Neutrophil (primary cell): ENCODE results near the gene PES1.
"Not testable (repeated sequence)": the region's sequence is repeated elsewhere in the genome, so short reads cannot be mapped to it uniquely, and the experiment has no call there.

Experiments
- H3K27ac ChIP-seq: fragments of 200-600 bp; sonication (generic); 2 replicates; pipeline ENCODE4 v1.5.1; 2016; ENCODE audit warnings: mild to moderate bottlenecking, moderate library complexity
- H3K27me3 ChIP-seq: fragments of 200-600 bp; sonication (generic); 2 replicates; pipeline ENCODE4 v1.6.0; 2016; ENCODE audit warnings: mild to moderate bottlenecking
- H3K36me3 ChIP-seq: fragments of 200-600 bp; sonication (generic); 2 replicates; pipeline ENCODE4 v1.5.1; 2017
- H3K4me1 ChIP-seq, 2 experiments: fragments of 200-600 bp in 1 of 2; sonication (generic) in 1 of 2; 1 replicate in 1 of 2; 2 replicates in 1 of 2; pipeline versions ENCODE4 v1.5.1 to v1.6.1; 2013 to 2016; ENCODE audit warnings: low read depth in 1 of 2, low read length in 1 of 2, mild to moderate bottlenecking in 1 of 2, moderate library complexity in 1 of 2; ENCODE audit not compliant: control insufficient read depth in 1 of 2, insufficient read depth in 1 of 2
- H3K4me3 ChIP-seq, 2 experiments: fragments of 200-600 bp in 1 of 2; sonication (generic) in 1 of 2; 1 replicate in 1 of 2; 2 replicates in 1 of 2; pipeline ENCODE4 v1.5.1; 2013 to 2016; ENCODE audit warnings: low read depth in 1 of 2, low read length in 1 of 2, mild to moderate bottlenecking in 1 of 2, moderate library complexity in 1 of 2
- H3K9me3 ChIP-seq: fragments of 200-600 bp; sonication (generic); 2 replicates; pipeline ENCODE4 v1.5.1; 2016
- CTCF ChIP-seq: fragments of 200-600 bp; sonication (generic); IDR thresholded peaks from 2 replicates; pipeline ENCODE4 v1.5.1; 2016; ENCODE audit warnings: antibody characterized with exemption

Gene PES1

GRCh38 chr22:30542811-30543188 is 48.9 kb downstream of the PES1 start:
- H3K27ac ChIP-seq = no peak overlapping the region
- H3K4me3 ChIP-seq = no peak overlapping the region
- TF ChIP-seq CTCF = no peak

DNA sequence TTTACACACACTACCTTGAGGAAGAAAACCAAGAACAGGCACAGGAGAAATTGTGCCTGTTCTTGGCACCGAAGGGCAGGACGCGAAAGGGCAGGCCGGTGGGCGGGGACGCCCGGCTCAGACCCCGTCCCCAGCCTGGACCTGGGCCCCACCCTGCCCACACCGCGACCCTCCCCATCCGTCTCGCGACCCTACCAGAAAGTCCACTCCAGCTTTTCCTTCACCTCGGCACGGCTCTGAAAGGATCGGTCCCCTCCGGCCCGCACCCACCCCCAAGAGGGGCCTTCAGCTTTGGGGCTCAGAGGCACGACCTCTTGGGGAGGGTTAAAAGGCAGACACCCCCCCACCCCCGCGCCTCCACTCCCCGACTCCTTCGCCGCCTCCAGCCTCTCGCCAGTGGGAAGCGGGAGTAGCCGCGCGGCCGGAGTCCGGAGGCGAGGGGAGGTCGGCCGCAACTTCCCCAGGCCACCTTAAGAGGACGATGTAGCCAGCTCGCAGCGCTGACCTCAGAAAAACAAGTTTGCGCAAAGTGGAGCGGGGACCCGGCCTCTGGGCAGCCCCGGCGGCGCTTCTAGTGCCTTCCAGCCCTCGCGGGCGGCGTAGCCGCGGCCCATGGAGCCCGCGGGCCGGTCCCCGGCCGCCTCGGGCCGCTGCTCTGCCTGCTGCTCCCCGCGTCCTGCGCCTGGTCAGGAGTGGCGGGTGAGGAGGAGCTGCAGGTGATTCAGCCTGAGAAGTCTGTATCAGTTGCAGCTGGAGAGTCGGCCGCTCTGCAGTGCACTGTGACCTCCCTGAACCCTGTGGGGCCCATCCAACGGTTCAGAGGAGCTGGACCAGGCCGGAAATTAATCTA is 49.5 kb downstream of the PES1 start:
- no peak overlapping the region for H3K4me3 ChIP-seq
- H3K36me3 ChIP-seq = no peaks in the 10 kb centered on the region
- H3K27ac ChIP-seq = no peak overlapping the region
- no peak for TF ChIP-seq CTCF
- H3K9me3 ChIP-seq = no peaks in the 10 kb centered on the region
- no peaks in the 10 kb centered on the region for H3K4me1 ChIP-seq
- H3K27me3 ChIP-seq = peaks cover 72% of the 10 kb centered on the region

More at GRCh38 chr22:30542811-30543188, 48.9 kb downstream of the PES1 start:
- Histone ChIP-seq H3K9me3 (no peaks in the 10 kb centered on the region), H3K27me3 (peaks cover 72% of the 10 kb centered on the region), H3K36me3 (no peaks in the 10 kb centered on the region), H3K4me1 (no peaks in the 10 kb centered on the region)

- H3K27ac ChIP-seq, H3K4me1 ChIP-seq, H3K9me3 ChIP-seq, H3K4me3 ChIP-seq, H3K36me3 ChIP-seq: not testable (repeated sequence)
- H3K27me3 ChIP-seq = peaks cover 72% of the 10 kb centered on the region
These were observed 50.2 kb downstream of the PES1 start for GRCh38 chr22:30541511-30541910.

GRCh38 chr22:30539368-30539767 is 52.3 kb downstream of the PES1 start:
- TF ChIP-seq CTCF = no peak
- Histone ChIP-seq H3K27me3 (peaks cover 61% of the 10 kb centered on the region), H3K4me1 (no peaks in the 10 kb centered on the region), H3K9me3 (no peaks in the 10 kb centered on the region), H3K27ac (no peak overlapping the region), H3K4me3 (no peak overlapping the region), H3K36me3 (no peaks in the 10 kb centered on the region)

- no peak for TF ChIP-seq CTCF
These were observed 53.4 kb downstream of the PES1 start for GRCh38 chr22:30538280-30538679.

GRCh38 chr22:30537083-30537731 is 54.5 kb downstream of the PES1 start:
- no peaks in the 10 kb centered on the region for H3K36me3 ChIP-seq
- no peaks in the 10 kb centered on the region for H3K9me3 ChIP-seq
- no peaks in the 10 kb centered on the region for H3K4me1 ChIP-seq
- no peak for TF ChIP-seq CTCF
- H3K4me3 ChIP-seq = no peak overlapping the region
- H3K27ac ChIP-seq = no peak overlapping the region
- H3K27me3 ChIP-seq = peaks cover 40% of the 10 kb centered on the region

More at GRCh38 chr22:30538280-30538679, 53.4 kb downstream of the PES1 start:
- Histone ChIP-seq H3K9me3 (no peaks in the 10 kb centered on the region), H3K36me3 (no peaks in the 10 kb centered on the region), H3K4me1 (no peaks in the 10 kb centered on the region), H3K27ac (no peak overlapping the region), H3K27me3 (peaks cover 50% of the 10 kb centered on the region), H3K4me3 (no peak overlapping the region)
